ENCODE results near the gene CENPT. TPM values are rescaled to one million over a fixed set of nuclear protein-coding genes. Genes with fewer than 3 reads are reported as not detected.
A peak's percentile ranks its signal among the peaks of the same experiment; 100 is the strongest.

Gene CENPT
- total and polyA plus RNA-seq, 2 of the 13 experiments (the other 11 are each of a cell fraction or from before 2014, with no cell fraction given) = 40.9 to 43.3 TPM

GRCh38 chr16:67806428-67807147, 40.9 kb downstream of the CENPT start, which contains the start of the genes RANBP10 and TSNAXIP1 (continued):
- TF ChIP-seq MXI1 (IDR thresholded peaks at IDR 0.05; ENCODE audit: borderline replicate concordance, low read depth, low read length) (peak; percentile 99), SATB2 (CRISPR knock-in tag; IDR thresholded peaks at IDR 0.05) (no peak; the same call in 1 of the 2 replicates), HDAC2 (CRISPR knock-in tag; IDR thresholded peaks at IDR 0.05) (peak; percentile 71; the same call in 1 of the 2 replicates), NR2C2 (CRISPR knock-in tag; IDR thresholded peaks at IDR 0.05; ENCODE audit: borderline replicate concordance) (peak; percentile 94), SOX13 (IDR thresholded peaks at IDR 0.05) (0 out of 2 replicates have a peak, but pooled peaks have one; percentile 20), SOX13 (CRISPR knock-in tag; conservative IDR thresholded peaks at IDR 0.05 in 1 of 2, IDR thresholded peaks at IDR 0.05 in 1 of 2) (0 out of 4 replicates have a peak, but pooled peaks of 1 of the 2 experiments have one; percentile 4), ONECUT2 (CRISPR knock-in tag; IDR thresholded peaks at IDR 0.05) (no peak), ZNF577 (CRISPR knock-in tag; IDR thresholded peaks at IDR 0.05; ENCODE audit: borderline replicate concordance, low read depth) (no peak), CREB3 (CRISPR knock-in tag; IDR thresholded peaks at IDR 0.05) (no peak), POLR2AphosphoS5 (IDR thresholded peaks at IDR 0.05; ENCODE audit: low read depth, low read length) (peak; percentile 88), NCOR1 (IDR thresholded peaks at IDR 0.05; ENCODE audit: borderline replicate concordance, low read length) (peak; percentile 38; the same call in 1 of the 2 replicates), NFE2L2 (IDR thresholded peaks at IDR 0.05; ENCODE audit: low read length) (no peak), ZNF317 (CRISPR knock-in tag; IDR thresholded peaks at IDR 0.05) (peak; percentile 58), KMT2B (CRISPR knock-in tag; IDR thresholded peaks at IDR 0.05) (peak; percentile 92), ZNF256 (CRISPR knock-in tag; conservative IDR thresholded peaks at IDR 0.05) (no peak; the same call in 1 of the 2 replicates), PRDM4 (CRISPR knock-in tag; IDR thresholded peaks at IDR 0.05; ENCODE audit: borderline replicate concordance) (no peak)
- TF ChIP-seq, protein P1, sequence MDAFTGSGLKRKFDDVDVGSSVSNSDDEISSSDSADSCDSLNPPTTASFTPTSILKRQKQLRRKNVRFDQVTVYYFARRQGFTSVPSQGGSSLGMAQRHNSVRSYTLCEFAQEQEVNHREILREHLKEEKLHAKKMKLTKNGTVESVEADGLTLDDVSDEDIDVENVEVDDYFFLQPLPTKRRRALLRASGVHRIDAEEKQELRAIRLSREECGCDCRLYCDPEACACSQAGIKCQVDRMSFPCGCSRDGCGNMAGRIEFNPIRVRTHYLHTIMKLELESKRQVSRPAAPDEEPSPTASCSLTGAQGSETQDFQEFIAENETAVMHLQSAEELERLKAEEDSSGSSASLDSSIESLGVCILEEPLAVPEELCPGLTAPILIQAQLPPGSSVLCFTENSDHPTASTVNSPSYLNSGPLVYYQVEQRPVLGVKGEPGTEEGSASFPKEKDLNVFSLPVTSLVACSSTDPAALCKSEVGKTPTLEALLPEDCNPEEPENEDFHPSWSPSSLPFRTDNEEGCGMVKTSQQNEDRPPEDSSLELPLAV (CRISPR knock-in tag; conservative IDR thresholded peaks at IDR 0.05; ENCODE audit: low read depth) = no peak
- TF ChIP-seq, protein P2, sequence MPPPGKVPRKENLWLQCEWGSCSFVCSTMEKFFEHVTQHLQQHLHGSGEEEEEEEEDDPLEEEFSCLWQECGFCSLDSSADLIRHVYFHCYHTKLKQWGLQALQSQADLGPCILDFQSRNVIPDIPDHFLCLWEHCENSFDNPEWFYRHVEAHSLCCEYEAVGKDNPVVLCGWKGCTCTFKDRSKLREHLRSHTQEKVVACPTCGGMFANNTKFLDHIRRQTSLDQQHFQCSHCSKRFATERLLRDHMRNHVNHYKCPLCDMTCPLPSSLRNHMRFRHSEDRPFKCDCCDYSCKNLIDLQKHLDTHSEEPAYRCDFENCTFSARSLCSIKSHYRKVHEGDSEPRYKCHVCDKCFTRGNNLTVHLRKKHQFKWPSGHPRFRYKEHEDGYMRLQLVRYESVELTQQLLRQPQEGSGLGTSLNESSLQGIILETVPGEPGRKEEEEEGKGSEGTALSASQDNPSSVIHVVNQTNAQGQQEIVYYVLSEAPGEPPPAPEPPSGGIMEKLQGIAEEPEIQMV (CRISPR knock-in tag; IDR thresholded peaks at IDR 0.05; ENCODE audit: low read depth) = peak; percentile 55; the same call in 1 of the 2 replicates
- TF ChIP-seq, protein P3, sequence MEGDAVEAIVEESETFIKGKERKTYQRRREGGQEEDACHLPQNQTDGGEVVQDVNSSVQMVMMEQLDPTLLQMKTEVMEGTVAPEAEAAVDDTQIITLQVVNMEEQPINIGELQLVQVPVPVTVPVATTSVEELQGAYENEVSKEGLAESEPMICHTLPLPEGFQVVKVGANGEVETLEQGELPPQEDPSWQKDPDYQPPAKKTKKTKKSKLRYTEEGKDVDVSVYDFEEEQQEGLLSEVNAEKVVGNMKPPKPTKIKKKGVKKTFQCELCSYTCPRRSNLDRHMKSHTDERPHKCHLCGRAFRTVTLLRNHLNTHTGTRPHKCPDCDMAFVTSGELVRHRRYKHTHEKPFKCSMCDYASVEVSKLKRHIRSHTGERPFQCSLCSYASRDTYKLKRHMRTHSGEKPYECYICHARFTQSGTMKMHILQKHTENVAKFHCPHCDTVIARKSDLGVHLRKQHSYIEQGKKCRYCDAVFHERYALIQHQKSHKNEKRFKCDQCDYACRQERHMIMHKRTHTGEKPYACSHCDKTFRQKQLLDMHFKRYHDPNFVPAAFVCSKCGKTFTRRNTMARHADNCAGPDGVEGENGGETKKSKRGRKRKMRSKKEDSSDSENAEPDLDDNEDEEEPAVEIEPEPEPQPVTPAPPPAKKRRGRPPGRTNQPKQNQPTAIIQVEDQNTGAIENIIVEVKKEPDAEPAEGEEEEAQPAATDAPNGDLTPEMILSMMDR (CRISPR knock-in tag; IDR thresholded peaks at IDR 0.05) = no peak
